Left colon (tissue), 2 donors: Measurements from ENCODE around the gene TOP2B. TPM values are rescaled to one million over a fixed set of nuclear protein-coding genes. Genes with fewer than 3 reads are reported as not detected.

Experiments
- ATAC-seq: fragments of 200-7000 bp; cut with Tn5 transposase; one replicate; pipeline ENCODE4 v1.9.1; 2020; ENCODE audit warnings: mild to moderate bottlenecking, moderate library complexity
- DNase-seq, 2 donors: peaks; one replicate each; pipeline ENCODE4 v3.0.0-alpha.2; 2020
- intact Hi-C, 2 donors: fragments of 100-400 bp; cut with DNase I in 1 of 2; cut with micrococcal nuclease in 1 of 2; formaldehyde crosslinking; loops; one replicate each; pipeline versions ENCODE4 v1.11.2 to v1.14.0; 2022; cut with DNase I, micrococcal nuclease
- total RNA-seq, 2 donors: library from RNA; stranded (reverse); fragmentation: NEBNext Ultra II Directional; extraction: Animal tissue kit (Norgen Biotek cat#: 25700); gene quantifications; one replicate each; pipeline ENCODE4 v1.2.1, GENCODE V29; 2021
- donor health status: DM: no; HTN: no; CAD: no.
- donor health status: DM: yes; HTN: yes; CAD: no.

The TOP2B gene
- total RNA-seq, 2 donors from 2014 or later, result 78.1 to 84.1 TPM

GRCh38 chr3:25648107-25648535 lies 16.6 kb downstream of the TOP2B start:
- DNase-seq (peak; percentile 45 to 87), ATAC-seq (peak; percentile 97)
- intact Hi-C loops, result loop anchor here in 1 of 2 donors (10.0 kb wide), 1 partner anchor 207 kb away; no protein-coding TSS in a partner anchor

GRCh38 chr3:25635038-25635437 lies 29.7 kb downstream of the TOP2B start:
- ATAC-seq (no peak), DNase-seq (no peak)
- intact Hi-C loops, result no loop called here

DNA sequence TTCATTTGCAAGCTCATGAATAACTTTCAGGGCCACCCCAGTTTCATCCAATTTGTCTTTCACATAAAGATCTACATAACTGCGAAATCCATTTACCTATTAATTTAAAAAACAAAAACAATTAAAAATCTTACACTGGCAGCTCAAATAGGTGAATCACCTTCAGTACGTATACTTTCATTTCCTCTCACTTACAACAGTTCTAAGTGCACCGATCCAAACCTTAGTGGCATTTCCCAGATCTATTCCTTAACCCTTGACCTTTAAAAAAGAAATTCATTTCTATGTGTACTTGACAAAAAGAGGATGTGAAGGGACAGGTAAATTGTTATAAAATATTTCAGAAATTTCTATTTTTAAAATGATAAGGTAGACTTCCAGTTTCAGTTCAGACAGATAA lies 30.8 kb downstream of the TOP2B start:
- intact Hi-C loops, result no loop called here
- DNase-seq, result no peak
- ATAC-seq, result no peak

DNA sequence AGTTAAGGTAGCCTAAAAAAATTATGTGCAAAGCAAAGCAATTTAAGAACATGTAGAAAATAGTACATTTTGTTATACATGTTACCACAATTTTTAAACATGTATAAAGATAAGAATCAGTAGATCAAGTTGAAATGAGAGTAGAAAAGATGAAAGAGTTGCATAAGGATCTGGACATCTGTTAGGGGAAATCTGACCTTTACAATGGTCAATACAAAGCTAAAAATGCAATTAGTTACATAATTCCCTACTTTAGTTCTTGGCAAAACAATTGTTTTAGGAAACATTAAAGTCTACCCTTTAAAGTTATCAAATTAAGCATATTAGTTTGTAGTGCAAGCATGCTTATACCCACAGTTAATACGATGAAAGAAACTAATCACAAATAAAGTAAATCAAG lies 32.7 kb downstream of the TOP2B start:
- DNase-seq, result no peak
- no peak for ATAC-seq
- intact Hi-C loops, result no loop called here

GRCh38 chr3:25621087-25621486 lies 43.6 kb downstream of the TOP2B start:
- no peak for DNase-seq

DNA sequence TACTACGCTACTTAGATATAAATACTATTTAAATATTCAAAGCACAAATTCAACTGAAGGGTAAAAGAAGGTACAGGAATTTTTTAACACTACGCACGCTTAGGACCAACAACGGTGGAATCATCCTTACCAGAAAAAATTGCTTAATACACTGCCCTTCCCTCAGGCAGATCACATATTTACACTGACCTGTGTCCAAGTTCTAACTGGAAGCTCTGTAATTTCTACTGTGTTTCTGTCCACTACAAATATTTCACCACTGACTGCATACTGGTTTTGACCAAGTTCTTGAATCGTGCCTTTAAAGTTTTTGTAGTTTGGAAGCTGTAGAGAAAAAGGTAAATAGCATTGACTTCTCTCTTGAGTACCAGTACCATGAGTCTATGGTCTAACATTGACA lies 44.2 kb downstream of the TOP2B start:
- intact Hi-C loops, result no loop called here
- DNase-seq (no peak), ATAC-seq (no peak)

More at GRCh38 chr3:25621087-25621486, 43.6 kb downstream of the TOP2B start:
- no peak for ATAC-seq
- intact Hi-C loops, result no loop called here

- DNase-seq (no peak), ATAC-seq (no peak)
- intact Hi-C loops, result no loop called here
These were observed 45.3 kb downstream of the TOP2B start for GRCh38 chr3:25619382-25619781.

- ATAC-seq (peak; percentile 39), DNase-seq (no peak)
- intact Hi-C loops, result no loop called here
These were observed 46.7 kb downstream of the TOP2B start for GRCh38 chr3:25618028-25618427.

GRCh38 chr3:25611193-25611592 lies 53.5 kb downstream of the TOP2B start:
- DNase-seq (no peak), ATAC-seq (no peak)
- intact Hi-C loops, result no loop called here

- ATAC-seq (no peak), DNase-seq (no peak)
- intact Hi-C loops, result no loop called here
These were observed 53.9 kb downstream of the TOP2B start for GRCh38 chr3:25610779-25611178.

DNA sequence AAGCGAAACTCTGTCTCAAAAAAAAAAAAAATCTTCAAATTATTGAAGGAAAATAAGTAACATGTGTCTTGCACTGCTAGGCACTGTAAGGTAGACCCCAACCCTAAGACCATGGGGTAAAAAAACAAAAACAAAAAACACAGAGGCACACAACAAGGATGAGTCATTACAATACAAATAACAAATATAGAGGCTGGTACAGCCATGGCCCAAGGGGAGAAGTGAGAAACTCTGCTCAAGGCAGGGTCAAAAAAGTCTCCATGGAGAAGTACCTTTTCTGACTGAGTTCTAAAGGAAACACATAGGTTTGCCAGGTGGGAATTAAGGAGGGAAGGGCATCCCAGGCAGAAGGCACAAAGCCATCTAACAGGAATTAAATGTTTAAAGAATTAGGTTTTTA lies 54.5 kb downstream of the TOP2B start:
- intact Hi-C loops, result no loop called here
- DNase-seq (no peak), ATAC-seq (no peak)

DNA sequence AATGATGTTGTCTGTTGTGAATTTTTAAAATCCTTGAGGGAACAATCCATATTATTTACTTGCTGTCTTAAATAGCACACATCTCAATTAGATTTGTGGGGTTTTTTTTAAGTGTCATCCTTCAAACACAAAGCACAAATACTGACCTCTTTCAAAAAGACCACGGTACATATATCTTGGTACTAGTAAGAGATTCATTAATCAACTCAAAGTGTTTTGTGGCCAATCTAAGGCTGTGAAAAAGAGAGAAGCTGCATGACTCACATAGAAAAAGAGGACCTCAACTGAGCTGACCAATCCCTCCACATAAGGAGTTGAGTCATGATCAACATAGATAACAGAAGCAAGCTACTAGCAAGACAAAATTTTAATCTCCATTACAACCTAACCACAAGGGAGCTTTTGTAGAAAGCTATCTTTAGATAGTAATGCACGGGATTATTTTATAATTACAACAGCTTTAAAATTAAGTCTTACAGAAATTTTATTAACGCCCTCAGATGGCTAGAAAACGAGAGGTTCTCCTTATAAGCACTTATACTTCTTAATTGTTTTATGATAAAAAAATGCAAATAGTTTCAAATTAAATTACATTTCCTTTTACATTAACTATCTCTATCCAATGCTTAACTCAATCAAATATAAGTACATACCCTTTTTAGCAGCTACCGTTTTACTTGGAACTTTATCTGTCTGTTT lies 60.5 kb downstream of the TOP2B start:
- ATAC-seq (no peak), DNase-seq (no peak)
- intact Hi-C loops, result no loop called here

DNA sequence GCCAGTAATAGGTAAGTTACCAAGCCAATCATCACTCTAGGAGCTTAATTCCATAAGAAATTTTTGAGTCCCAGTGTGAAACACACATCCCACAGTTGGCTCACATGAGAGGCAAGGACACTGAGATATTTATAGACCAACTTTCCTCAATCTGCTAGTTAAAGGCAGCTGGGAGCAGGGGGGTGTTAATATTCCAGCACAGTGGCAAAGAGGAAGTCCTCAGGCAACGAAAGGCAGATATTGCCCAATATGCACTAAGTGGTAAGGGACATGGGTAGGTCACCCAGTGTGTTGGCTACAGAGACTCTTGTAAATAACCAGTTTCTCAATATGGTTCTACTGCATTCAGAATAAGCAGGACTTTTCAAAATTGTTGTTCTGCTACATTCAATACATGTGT lies 61.0 kb downstream of the TOP2B start:
- no peak for DNase-seq
- ATAC-seq, result no peak
- intact Hi-C loops, result no loop called here

DNA sequence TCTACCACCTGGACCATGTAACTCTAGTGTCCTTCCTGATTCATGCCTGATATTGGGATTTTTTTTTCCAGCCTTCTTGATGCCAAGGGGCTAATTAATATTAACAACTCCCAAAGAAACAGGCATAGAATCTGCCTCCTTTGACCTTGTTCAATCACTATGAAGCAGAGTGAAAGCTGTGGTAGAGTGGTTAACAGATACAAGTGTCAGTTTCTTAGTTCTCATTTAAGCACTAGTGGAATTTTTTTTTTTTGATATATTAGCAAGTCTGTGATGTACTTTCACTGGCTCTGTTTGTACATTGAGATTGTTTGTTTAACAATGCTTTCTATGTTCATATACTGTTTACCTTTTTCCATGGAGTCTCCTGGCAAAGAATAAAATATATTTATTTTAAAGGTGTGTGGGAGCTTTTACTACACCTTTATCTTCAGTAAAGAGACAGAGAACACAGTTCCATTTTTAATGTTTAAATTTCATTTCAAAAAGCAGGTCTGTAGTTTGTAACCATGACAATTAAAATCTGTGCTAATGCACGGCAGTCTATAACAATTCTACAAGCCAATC lies 67.1 kb downstream of the TOP2B start:
- DNase-seq (no peak), ATAC-seq (peak; percentile 57)
- intact Hi-C loops, result loop anchor here in 1 of 2 donors (10.0 kb wide), 2 partner anchors 583 to 633 kb away; no protein-coding TSS in a partner anchor

DNA sequence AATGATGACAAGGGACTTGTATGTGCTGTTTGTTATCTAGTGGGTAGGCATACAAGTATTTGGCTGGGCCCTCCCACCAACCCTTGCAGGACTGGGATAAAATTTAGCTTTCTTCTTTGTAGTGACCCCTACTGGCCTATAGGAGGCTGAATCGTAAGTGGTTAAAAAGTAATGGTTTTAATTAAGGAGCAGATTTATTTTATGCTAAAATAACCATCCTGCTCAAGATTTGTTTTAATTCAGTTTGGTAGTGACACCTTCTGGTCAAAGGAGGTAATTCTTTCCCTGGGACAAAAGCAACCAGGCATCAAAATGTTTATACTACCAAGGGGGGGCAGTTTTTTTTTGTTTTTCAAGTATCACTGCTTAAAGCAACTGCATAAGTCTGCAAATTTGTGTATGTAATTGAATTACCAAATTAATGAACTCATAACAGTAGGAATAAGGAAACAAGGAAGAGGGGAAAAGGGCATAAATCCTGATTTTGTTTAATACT lies 70.7 kb downstream of the TOP2B start:
- intact Hi-C loops, result loop anchor here in 1 of 2 donors (5.0 to 10.0 kb wide), 4 partner anchors 167 to 822 kb away; partner anchors contain the start of gene RARB
- ATAC-seq, result peak; percentile 49
- no peak for DNase-seq

DNA sequence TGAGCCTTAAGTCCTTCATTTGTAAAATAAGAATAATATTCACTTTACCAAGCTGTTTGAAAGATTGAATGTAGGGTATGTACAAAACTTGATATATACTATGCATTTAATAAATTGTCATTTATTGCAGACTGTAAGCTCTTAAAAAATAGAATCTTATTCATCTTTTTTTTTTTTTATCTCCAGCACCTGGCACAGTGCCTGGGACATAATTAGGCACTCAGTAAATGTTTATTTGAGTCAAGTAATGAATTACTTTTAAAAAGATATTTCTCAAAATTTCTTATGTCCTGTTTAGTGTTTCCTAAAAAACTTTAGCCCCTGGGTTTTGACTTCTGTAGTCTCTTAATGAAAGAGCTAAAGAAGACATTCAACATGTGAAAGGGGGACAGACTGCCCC lies 71.7 kb downstream of the TOP2B start:
- intact Hi-C loops, result loop anchor here in 1 of 2 donors (5.0 to 10.0 kb wide), 4 partner anchors 166 to 821 kb away; partner anchors contain the start of gene RARB
- ATAC-seq (no peak), DNase-seq (no peak)

- ATAC-seq (peak; percentile 52), DNase-seq (no peak)
- intact Hi-C loops, result loop anchor here in 1 of 2 donors (5.0 to 10.0 kb wide), 4 partner anchors 165 to 820 kb away; partner anchors contain the start of gene RARB
These were observed 72.2 kb downstream of the TOP2B start for GRCh38 chr3:25592510-25592968.

- ATAC-seq (no peak), DNase-seq (no peak)
- intact Hi-C loops, result loop anchor here in 1 of 2 donors (5.0 to 10.0 kb wide), 4 partner anchors 163 to 818 kb away; partner anchors contain the start of gene RARB
These were observed 74.9 kb downstream of the TOP2B start for GRCh38 chr3:25589783-25590258.

DNA sequence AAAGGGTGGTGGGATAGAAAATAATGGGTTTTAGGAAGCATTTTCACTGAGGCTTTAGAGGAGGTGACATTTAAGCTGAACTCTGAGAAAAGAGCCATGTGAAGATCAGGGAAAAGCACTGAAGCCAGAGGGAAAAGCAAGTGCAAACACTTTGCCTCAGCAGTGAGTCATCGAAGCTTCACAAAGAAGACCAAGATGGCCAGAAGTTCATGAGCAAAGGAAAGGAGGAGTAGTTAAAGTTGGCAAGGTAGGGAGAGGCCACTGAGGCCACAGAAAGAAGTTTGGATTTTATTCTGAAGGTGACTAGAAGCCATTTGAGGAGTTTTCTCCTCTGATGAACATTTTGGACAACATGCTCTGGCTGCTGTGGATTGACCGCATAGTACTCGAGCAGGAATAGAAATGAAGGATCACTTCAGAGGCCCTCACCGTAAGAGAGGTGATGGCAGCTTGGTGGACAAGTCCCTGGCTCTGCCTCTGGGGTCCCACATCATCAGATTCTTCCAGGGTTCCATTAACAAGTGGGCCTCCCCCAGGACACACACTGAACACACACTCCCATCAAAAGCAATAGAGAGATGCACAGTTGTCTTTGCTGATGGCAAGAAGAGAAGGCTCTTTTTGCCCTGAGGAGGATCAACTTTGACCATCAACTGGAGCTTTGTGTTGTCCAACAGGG lies 75.5 kb downstream of the TOP2B start:
- intact Hi-C loops, result no loop called here
- no peak for ATAC-seq
- DNase-seq, result no peak
